HG03060 (cell line): Measurements from ENCODE around the gene PGBD1.
"Not testable (repeated sequence)": the region's sequence is repeated elsewhere in the genome, so short reads cannot be mapped to it uniquely, and the experiment has no call there.

Source experiments
- ATAC-seq: cut with Tn5 transposase; IDR thresholded peaks from one replicate; pipeline ENCODE4 v1.9.1; 2021; ENCODE audit warnings: low read depth, moderate number of reproducible peaks; ENCODE audit not compliant: unreplicated experiment

Gene PGBD1

GRCh38 chr6:28266962-28267694, 14.2 kb upstream of the PGBD1 start, which contains the start of gene ZSCAN26:
Gene ZSCAN26 (plus strand): TSS chr6:28267143. CDS start chr6:28271920, 4,777 bp downstream.
- peak; percentile 58 for ATAC-seq

- no peak for ATAC-seq
Observed at GRCh38 chr6:28267695-28268059, 13.7 kb upstream of the PGBD1 start.

- ATAC-seq = no peak
Observed at GRCh38 chr6:28269492-28269891, 11.9 kb upstream of the PGBD1 start.

GRCh38 chr6:28274888-28275287, 6.5 kb upstream of the PGBD1 start:
- no peak for ATAC-seq

GRCh38 chr6:28277746-28278145, 3.6 kb upstream of the PGBD1 start:
- no peak for ATAC-seq

- ATAC-seq = no peak
Observed at GRCh38 chr6:28280595-28281287, 631 bp upstream of the PGBD1 start.

- ATAC-seq = no peak
Observed at GRCh38 chr6:28282926-28283325, 1.6 kb downstream of the PGBD1 start.

- no peak for ATAC-seq
Observed at GRCh38 chr6:28291573-28291972, 10.2 kb downstream of the PGBD1 start.

- ATAC-seq = no peak
Observed at GRCh38 chr6:28295326-28295725, 14.0 kb downstream of the PGBD1 start.

- no peak for ATAC-seq
Observed at GRCh38 chr6:28296520-28297060, 15.2 kb downstream of the PGBD1 start.

GRCh38 chr6:28303570-28303969, 22.2 kb downstream of the PGBD1 start:
- ATAC-seq = peak; percentile 75

GRCh38 chr6:28306363-28306762, 25.0 kb downstream of the PGBD1 start:
- not testable (repeated sequence) for ATAC-seq

- ATAC-seq = no peak
Observed at GRCh38 chr6:28311139-28311823, 29.9 kb downstream of the PGBD1 start.

- ATAC-seq = no peak
Observed at GRCh38 chr6:28312939-28313338, 31.6 kb downstream of the PGBD1 start.

GRCh38 chr6:28315628-28316027, 34.3 kb downstream of the PGBD1 start:
- no peak for ATAC-seq

GRCh38 chr6:28317866-28318265, 36.5 kb downstream of the PGBD1 start:
- ATAC-seq = not testable (repeated sequence)

- no peak for ATAC-seq
Observed at GRCh38 chr6:28322661-28323060, 41.3 kb downstream of the PGBD1 start.

- no peak for ATAC-seq
Observed at GRCh38 chr6:28323813-28324424, 42.5 kb downstream of the PGBD1 start.

GRCh38 chr6:28326371-28326948, 45.1 kb downstream of the PGBD1 start:
- no peak for ATAC-seq

- ATAC-seq = no peak
Observed at GRCh38 chr6:28330041-28330440, 48.7 kb downstream of the PGBD1 start.
